ENCODE measurements around the gene ATXN7. TPM values are rescaled to one million over a fixed set of nuclear protein-coding genes. Genes with fewer than 3 reads are reported as not detected.
A peak's percentile ranks its signal among the peaks of the same experiment; 100 is the strongest.

The ATXN7 gene
- total and polyA plus RNA-seq, 2 experiments from 2014 or later: 3.0 to 14.4 TPM

GRCh38 chr3:63864008-63864964 lies 619 bp downstream of the ATXN7 start:
- no peaks in the 10 kb centered on the region for H3K27me3 ChIP-seq

GRCh38 chr3:63864965-63865327 lies 1.3 kb downstream of the ATXN7 start:
- H3K9me3 ChIP-seq (ENCODE audit: low read depth): no peaks in the 10 kb centered on the region
- DNase-seq (ENCODE audit: low spot score): no peak
- no peak for TF ChIP-seq EZH2phosphoT487 (IDR thresholded peaks at IDR 0.05; ENCODE audit: low read depth, severe bottlenecking, unreplicated experiment)
- TF ChIP-seq EZH2 (IDR thresholded peaks at IDR 0.05; ENCODE audit: borderline replicate concordance): no peak
- no peak for TF ChIP-seq CTCF (IDR thresholded peaks at IDR 0.05; ENCODE audit: poor library complexity)

More at GRCh38 chr3:63864008-63864964, 619 bp downstream of the ATXN7 start:
- H3K9me2 ChIP-seq (replicated peaks; ENCODE audit: insufficient read depth): no peaks in the 10 kb centered on the region
- TF ChIP-seq EZH2phosphoT487 (IDR thresholded peaks at IDR 0.05; ENCODE audit: low read depth, severe bottlenecking, unreplicated experiment) (no peak), CTCF (IDR thresholded peaks at IDR 0.05; ENCODE audit: poor library complexity) (no peak)
- no peaks in the 10 kb centered on the region for H3K36me3 ChIP-seq (replicated peaks; ENCODE audit: insufficient read depth, low read depth)
- H2AFZ ChIP-seq: peak overlapping the region; percentile 100
- peaks cover 86% of the 10 kb centered on the region for H3K79me2 ChIP-seq
- H3K27ac ChIP-seq: peak overlapping the region; percentile 95
- no peaks in the 10 kb centered on the region for H3K9me3 ChIP-seq (ENCODE audit: low read depth)
- no peaks in the 10 kb centered on the region for H4K20me1 ChIP-seq (ENCODE audit: insufficient read depth, poor library complexity, severe bottlenecking)
- WGBS (ENCODE audit: low lambda C conversion rate, missing lambda C conversion rate): 3% methylated on average over 39 of the region's 93 CpGs
- DNase-seq (ENCODE audit: low spot score): peak; percentile 76
- peak overlapping the region; percentile 98 for H3K4me3 ChIP-seq
- H3K4me1 ChIP-seq (ENCODE audit: insufficient read depth): peaks cover 15% of the 10 kb centered on the region
- peak overlapping the region; percentile 75 for H3K4me2 ChIP-seq

DNA sequence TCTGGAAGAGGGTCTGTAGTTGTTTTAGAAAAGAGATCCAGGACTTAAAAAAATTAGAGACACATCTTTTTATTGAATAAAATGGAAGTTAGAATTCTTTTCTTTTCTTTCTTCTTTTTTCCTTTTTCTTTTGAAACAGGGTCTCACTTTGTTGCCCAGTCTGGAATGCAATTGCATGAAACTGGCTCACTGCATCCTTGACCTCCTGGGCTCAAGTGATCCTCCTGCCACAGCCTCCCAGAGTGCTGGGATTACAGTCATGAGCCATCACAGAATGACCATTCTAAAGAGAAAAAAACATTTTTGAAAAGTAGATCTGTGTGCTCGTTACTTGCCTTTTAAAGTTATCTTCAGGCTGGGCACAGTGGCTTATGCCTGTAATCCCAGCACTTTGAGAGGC lies 3.6 kb downstream of the ATXN7 start:
- Histone ChIP-seq H2AFZ (no peak overlapping the region), H3K36me3 (replicated peaks; ENCODE audit: insufficient read depth, low read depth) (no peaks in the 10 kb centered on the region), H4K20me1 (ENCODE audit: insufficient read depth, poor library complexity, severe bottlenecking) (no peaks in the 10 kb centered on the region), H3K79me2 (peaks cover 91% of the 10 kb centered on the region), H3K27me3 (no peaks in the 10 kb centered on the region), H3K4me3 (no peak overlapping the region), H3K4me1 (ENCODE audit: insufficient read depth) (peaks cover 5% of the 10 kb centered on the region), H3K9me2 (replicated peaks; ENCODE audit: insufficient read depth) (no peaks in the 10 kb centered on the region), H3K27ac (no peak overlapping the region), H3K4me2 (no peak overlapping the region), H3K9me3 (ENCODE audit: low read depth) (no peaks in the 10 kb centered on the region)
- 88% methylated on average over 1 of the region's 1 CpG for WGBS (ENCODE audit: low lambda C conversion rate, missing lambda C conversion rate)
- no peak for DNase-seq (ENCODE audit: low spot score)
- TF ChIP-seq EZH2 (IDR thresholded peaks at IDR 0.05; ENCODE audit: borderline replicate concordance): no peak
- no peak for TF ChIP-seq CTCF (IDR thresholded peaks at IDR 0.05; ENCODE audit: poor library complexity)
- TF ChIP-seq EZH2phosphoT487 (IDR thresholded peaks at IDR 0.05; ENCODE audit: low read depth, severe bottlenecking, unreplicated experiment): no peak

More at GRCh38 chr3:63864965-63865327, 1.3 kb downstream of the ATXN7 start:
- H3K4me1 ChIP-seq (ENCODE audit: insufficient read depth): peaks cover 12% of the 10 kb centered on the region
- no peaks in the 10 kb centered on the region for H3K27me3 ChIP-seq
- peaks cover 88% of the 10 kb centered on the region for H3K79me2 ChIP-seq
- no peaks in the 10 kb centered on the region for H3K36me3 ChIP-seq (replicated peaks; ENCODE audit: insufficient read depth, low read depth)
- peak overlapping the region; percentile 95 for H3K27ac ChIP-seq
- no peaks in the 10 kb centered on the region for H3K9me2 ChIP-seq (replicated peaks; ENCODE audit: insufficient read depth)
- H3K4me3 ChIP-seq: peak overlapping the region; percentile 98
- WGBS (ENCODE audit: low lambda C conversion rate, missing lambda C conversion rate): 31% methylated on average over 3 of the region's 3 CpGs
- H3K4me2 ChIP-seq: peak overlapping the region; percentile 75
- H2AFZ ChIP-seq: peak overlapping the region; percentile 100
- no peaks in the 10 kb centered on the region for H4K20me1 ChIP-seq (ENCODE audit: insufficient read depth, poor library complexity, severe bottlenecking)

Measured in hepatocyte (in vitro differentiated cells).